ENCODE measurements around the gene SERPINB4.
"Not testable (repeated sequence)": the region's sequence is repeated elsewhere in the genome, so short reads cannot be mapped to it uniquely, and the experiment has no call there.

Gene SERPINB4

GRCh38 chr18:63644142-63644541, at the start of gene SERPINB4:
SERPINB4 (minus strand) TSS chr18:63644256; CDS start chr18:63643577, 679 bp downstream.
- DNase-seq = not testable (repeated sequence)

GRCh38 chr18:63689064-63689463, 45.0 kb upstream of the SERPINB4 start:
- DNase-seq = no peak

GRCh38 chr18:63686871-63687270, 42.8 kb upstream of the SERPINB4 start:
- DNase-seq = no peak

- DNase-seq = no peak
Observed at GRCh38 chr18:63684718-63685117, 40.7 kb upstream of the SERPINB4 start.

- no peak for DNase-seq
Observed at GRCh38 chr18:63683890-63684289, 39.8 kb upstream of the SERPINB4 start.

GRCh38 chr18:63683152-63683551, 39.1 kb upstream of the SERPINB4 start:
- DNase-seq = no peak

- DNase-seq = no peak
Observed at GRCh38 chr18:63681449-63682340, 37.6 kb upstream of the SERPINB4 start.

- DNase-seq = no peak
Observed at GRCh38 chr18:63679820-63680606, 36.0 kb upstream of the SERPINB4 start.

- DNase-seq = no peak
Observed at GRCh38 chr18:63677500-63678225, 33.6 kb upstream of the SERPINB4 start.

GRCh38 chr18:63676526-63677323, 32.7 kb upstream of the SERPINB4 start:
- DNase-seq = no peak

GRCh38 chr18:63664571-63664970, 20.5 kb upstream of the SERPINB4 start:
- DNase-seq = no peak

- not testable (repeated sequence) for DNase-seq
Observed at GRCh38 chr18:63661750-63662149, 17.7 kb upstream of the SERPINB4 start, which contains the start of gene SERPINB3. SERPINB3 (minus strand) TSS chr18:63661893; CDS start chr18:63661216, 677 bp downstream.

GRCh38 chr18:63658920-63659319, 14.9 kb upstream of the SERPINB4 start:
- not testable (repeated sequence) for DNase-seq

GRCh38 chr18:63650271-63650670, 6.2 kb upstream of the SERPINB4 start:
- not testable (repeated sequence) for DNase-seq

GRCh38 chr18:63648241-63648640, 4.2 kb upstream of the SERPINB4 start:
- no peak for DNase-seq

- no peak for DNase-seq
Observed at GRCh38 chr18:63646936-63647335, 2.9 kb upstream of the SERPINB4 start.

- DNase-seq = not testable (repeated sequence)
Observed at GRCh38 chr18:63644694-63645093, 638 bp upstream of the SERPINB4 start.

- DNase-seq = not testable (repeated sequence)
Observed at GRCh38 chr18:63642668-63643356, 1.2 kb downstream of the SERPINB4 start.

- DNase-seq = not testable (repeated sequence)
Observed at GRCh38 chr18:63641157-63641680, 2.8 kb downstream of the SERPINB4 start.

- DNase-seq = no peak
Observed at GRCh38 chr18:63637703-63638102, 6.4 kb downstream of the SERPINB4 start.

- no peak for DNase-seq
Observed at GRCh38 chr18:63627819-63628218, 16.2 kb downstream of the SERPINB4 start.

Data from SIG-M5 (cell line).